HepG2 (cell line): ENCODE measurements around the gene VPS13C. TPM values are rescaled to one million over a fixed set of nuclear protein-coding genes. Genes with fewer than 3 reads are reported as not detected.
A peak's percentile ranks its signal among the peaks of the same experiment; 100 is the strongest.

ENCODE experiments used
- ATF2 ChIP-seq: sonication (generic); formaldehyde crosslinking; IDR thresholded peaks from 2 replicates; pipeline ENCODE4 v1.4.0; 2020; ENCODE audit warnings: missing genetic modification reagents
- BCLAF1 ChIP-seq: fragments of 450-650 bp; IDR thresholded peaks from 2 replicates; pipeline ENCODE4 v1.6.1; 2017; ENCODE audit warnings: mild to moderate bottlenecking
- DPF2 ChIP-seq: sonication (generic); formaldehyde crosslinking; IDR thresholded peaks from 2 replicates; pipeline ENCODE4 v1.4.0; 2020; ENCODE audit warnings: mild to moderate bottlenecking, low read depth, missing genetic modification reagents, borderline replicate concordance
- ELF1 ChIP-seq: sonication (generic); formaldehyde crosslinking; IDR thresholded peaks from 2 replicates; pipeline ENCODE4 v1.4.0; 2020; ENCODE audit warnings: missing genetic modification reagents
- JUND ChIP-seq: sonication (generic); formaldehyde crosslinking; IDR thresholded peaks from 2 replicates; pipeline ENCODE4 v1.8.0; 2022; ENCODE audit warnings: mild to moderate bottlenecking, missing genetic modification reagents
- KLF11 ChIP-seq: IDR thresholded peaks from 2 replicates; pipeline ENCODE4 v1.6.1; 2016; ENCODE audit warnings: missing compliant biosample characterization
- NCOR1 ChIP-seq: fragments of 200-600 bp; sonication (generic); IDR thresholded peaks from 2 replicates; pipeline ENCODE4 v1.7.0; 2017; ENCODE audit warnings: antibody characterized with exemption, low read length, borderline replicate concordance
- RERE ChIP-seq: IDR thresholded peaks from 2 replicates; pipeline ENCODE4 v1.6.1; 2016; ENCODE audit warnings: low read depth, missing genetic modification reagents, missing compliant biosample characterization
- SAP130 ChIP-seq: IDR thresholded peaks from 2 replicates; pipeline ENCODE4 v1.6.1; 2016; ENCODE audit warnings: low read depth
- SRF ChIP-seq: IDR thresholded peaks from 2 replicates; pipeline ENCODE4 v1.6.1; 2011; ENCODE audit warnings: mild to moderate bottlenecking, low read depth, low read length, moderate library complexity
- SYNCRIP ChIP-seq: fragments of 200-400 bp; formaldehyde crosslinking; IDR thresholded peaks from 2 replicates; pipeline ENCODE4 v1.6.1; 2018; ENCODE audit warnings: mild to moderate bottlenecking, low read depth, low read length; ENCODE audit not compliant: insufficient read depth
- TCF12 ChIP-seq, 2 experiments: fragments of 450-650 bp in 1 of 2; sonication (generic) in 1 of 2; formaldehyde crosslinking in 1 of 2; IDR thresholded peaks; 2 replicates each; pipeline versions ENCODE4 v1.6.1 to v1.8.0; 2017 to 2022; ENCODE audit warnings: antibody characterized with exemption in 1 of 2, mild to moderate bottlenecking in 1 of 2, missing genetic modification reagents in 1 of 2, moderate library complexity in 1 of 2
- ZFP90 ChIP-seq: sonication (generic); formaldehyde crosslinking; IDR thresholded peaks from 2 replicates; pipeline ENCODE4 v1.8.0; 2022; ENCODE audit warnings: missing genetic modification reagents, mild to moderate bottlenecking, inconsistent platforms, borderline replicate concordance
- ZNF235 ChIP-seq: sonication (generic); formaldehyde crosslinking; IDR thresholded peaks from 2 replicates; pipeline ENCODE4 v1.8.1; 2023; ENCODE audit warnings: mild to moderate bottlenecking, missing genetic modification reagents, borderline replicate concordance
- ZNF354B ChIP-seq: sonication (generic); formaldehyde crosslinking; IDR thresholded peaks from 2 replicates; pipeline ENCODE4 v1.8.0; 2022; ENCODE audit warnings: mild to moderate bottlenecking, missing genetic modification reagents
- ZNF660 ChIP-seq: sonication (generic); formaldehyde crosslinking; IDR thresholded peaks from 2 replicates; pipeline ENCODE4 v1.5.1; 2020; ENCODE audit warnings: mild to moderate bottlenecking, low read depth, missing genetic modification reagents, borderline replicate concordance
- ZNF800 ChIP-seq: sonication (generic); formaldehyde crosslinking; IDR thresholded peaks from 2 replicates; pipeline ENCODE4 v1.4.0; 2020; ENCODE audit warnings: missing genetic modification reagents
- polyA plus RNA-seq, 8 experiments: library from polyadenylated mRNA; depleted of rRNA in 3 of 8; stranded (reverse) in 7 of 8; unstranded in 1 of 8; fragments of >200 nt; fragmentation: Illumina TruSeq in 4 of 8; extraction: Trizol in 4 of 8; gene quantifications; 2 replicates each; pipeline versions ENCODE4 v1.2.1 to v1.2.3, GENCODE V29; 2011 to 2016; ENCODE audit warnings: low read depth in 4 of 8, missing spikeins in 1 of 8, mixed read lengths in 1 of 8; ENCODE audit not compliant: insufficient read depth in 1 of 8
- total RNA-seq, 5 experiments: library from RNA; depleted of rRNA; stranded (reverse); fragments of >200 nt; fragmentation: Illumina TruSeq; extraction: Trizol; gene quantifications; 2 replicates each; pipeline ENCODE4 v1.2.3, GENCODE V29; 2016; ENCODE audit warnings: low read depth in 1 of 5

VPS13C gene
- total and polyA plus RNA-seq, 2 of the 13 experiments (the other 11 are each of a cell fraction or from before 2014, with no cell fraction given): 10.9 to 26.8 TPM

- TF ChIP-seq RERE (CRISPR knock-in tag) (no peak), NCOR1 (no peak), ZNF235 (CRISPR knock-in tag) (0 out of 2 replicates have a peak, but pooled peaks have one; percentile 33), SRF (no peak), SYNCRIP (no peak), BCLAF1 (no peak), ZNF800 (CRISPR knock-in tag) (peak; percentile 71; the same call in 1 of the 2 replicates), ZNF660 (CRISPR knock-in tag) (no peak), KLF11 (CRISPR knock-in tag) (0 out of 2 replicates have a peak, but pooled peaks have one; percentile 44), TCF12 (IDR thresholded peaks at IDR 0.05) (no peak), TCF12 (CRISPR knock-in tag; IDR thresholded peaks at IDR 0.05) (no peak), DPF2 (CRISPR knock-in tag) (no peak), ELF1 (CRISPR knock-in tag) (peak; percentile 59), JUND (CRISPR knock-in tag) (no peak), ZFP90 (CRISPR knock-in tag) (no peak; the same call in 1 of the 2 replicates), ZNF354B (no peak), ATF2 (CRISPR knock-in tag) (peak; percentile 74; the same call in 1 of the 2 replicates), SAP130 (peak; percentile 98)
Measured at GRCh38 chr15:62066663-62067447, 6.6 kb upstream of the VPS13C start, which contains the start of gene C2CD4A (continued).
